Measurements from ENCODE around the gene RBM34.

- TF ChIP-seq EZH2phosphoT487 (IDR thresholded peaks at IDR 0.05; ENCODE audit: borderline replicate concordance, low read length) (no peak), CTCF (IDR thresholded peaks at IDR 0.05; ENCODE audit: low read depth, low read length, poor library complexity, severe bottlenecking) (no peak)
These were observed 28.0 kb downstream of the RBM34 start for GRCh38 chr1:235133086-235133485.

Data from DOHH2 (cell line).